ENCODE results near the gene NCAM1. TPM values are rescaled to one million over a fixed set of nuclear protein-coding genes. Genes with fewer than 3 reads are reported as not detected.

The NCAM1 gene
- total RNA-seq, 3 donors from 2014 or later, result 6.3 to 97.0 (median 9.3) TPM

- H3K4me1 ChIP-seq (ENCODE audit: low read depth), result no peaks in the 10 kb centered on the region
- no peak for TF ChIP-seq CTCF (IDR thresholded peaks at IDR 0.05)
- no peaks in the 10 kb centered on the region for H3K9me3 ChIP-seq
- ATAC-seq, result peak; percentile 55
- H3K4me3 ChIP-seq, result no peak overlapping the region
- DNase-seq, result no peak
- intact Hi-C loops (cut with DNase I, micrococcal nuclease), result no loop called here
- no peaks in the 10 kb centered on the region for H3K36me3 ChIP-seq (ENCODE audit: low read depth)
These were observed 228.9 kb downstream of the NCAM1 start for GRCh38 chr11:113189909-113190667.

GRCh38 chr11:113192121-113192925 is 231.1 kb downstream of the NCAM1 start:
- H3K36me3 ChIP-seq (ENCODE audit: low read depth), result no peaks in the 10 kb centered on the region
- no peaks in the 10 kb centered on the region for H3K4me1 ChIP-seq (ENCODE audit: low read depth)
- no peak overlapping the region for H3K4me3 ChIP-seq
- H3K9me3 ChIP-seq, result no peaks in the 10 kb centered on the region
- no peak for DNase-seq
- intact Hi-C loops (cut with DNase I, micrococcal nuclease), result no loop called here
- no peak for ATAC-seq
- TF ChIP-seq CTCF (IDR thresholded peaks at IDR 0.05), result no peak

DNA sequence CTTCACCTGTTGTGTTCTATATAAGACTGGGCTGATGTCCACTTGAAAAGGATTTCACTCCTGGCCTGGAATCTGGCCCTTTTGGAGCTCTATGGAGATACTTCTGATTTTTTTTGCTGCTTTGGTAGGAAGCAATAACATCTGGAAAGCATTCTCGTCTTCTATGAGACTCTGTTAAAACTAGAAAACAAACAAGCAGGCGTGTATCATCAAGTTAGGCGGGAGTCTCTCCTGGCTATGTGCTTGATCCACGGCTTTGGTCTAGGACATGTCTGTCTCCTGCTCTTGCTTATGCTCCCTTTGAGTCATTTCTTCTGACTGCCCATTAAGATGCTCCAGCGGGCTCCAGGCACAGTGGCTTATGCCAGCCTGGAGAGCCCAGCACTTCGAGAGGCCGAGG is 231.8 kb downstream of the NCAM1 start:
- DNase-seq (no peak), ATAC-seq (no peak)
- H3K9me3 ChIP-seq, result no peaks in the 10 kb centered on the region
- intact Hi-C loops (cut with DNase I, micrococcal nuclease), result no loop called here
- H3K4me3 ChIP-seq, result no peak overlapping the region
- H3K36me3 ChIP-seq (ENCODE audit: low read depth), result no peaks in the 10 kb centered on the region
- H3K4me1 ChIP-seq (ENCODE audit: low read depth), result no peaks in the 10 kb centered on the region
- TF ChIP-seq CTCF (IDR thresholded peaks at IDR 0.05), result no peak

DNA sequence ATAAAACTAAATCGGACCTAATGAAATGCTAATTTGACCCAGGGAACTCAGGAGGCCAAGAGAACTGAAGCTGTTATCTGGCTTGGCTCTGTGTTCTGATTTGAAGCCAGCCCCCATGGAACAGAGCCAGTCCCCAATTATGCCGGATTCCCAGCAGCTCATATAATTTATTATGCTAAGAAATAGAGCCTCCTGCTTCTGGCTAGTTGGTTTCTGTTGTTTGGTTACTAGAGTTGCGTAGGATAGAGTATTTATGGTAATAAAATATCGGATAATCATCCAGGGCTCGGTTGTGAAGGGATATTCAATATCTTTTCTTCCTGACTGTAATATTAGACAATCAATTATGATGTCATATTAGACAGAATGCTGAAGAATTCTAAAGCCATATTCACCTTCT is 232.7 kb downstream of the NCAM1 start:
- ATAC-seq, result no peak
- TF ChIP-seq CTCF (IDR thresholded peaks at IDR 0.05), result no peak
- H3K4me3 ChIP-seq, result no peak overlapping the region
- H3K4me1 ChIP-seq (ENCODE audit: low read depth), result no peaks in the 10 kb centered on the region
- no peaks in the 10 kb centered on the region for H3K9me3 ChIP-seq
- H3K36me3 ChIP-seq (ENCODE audit: low read depth), result no peaks in the 10 kb centered on the region
- intact Hi-C loops (cut with DNase I, micrococcal nuclease), result no loop called here
- DNase-seq, result peak in 1 of 3 donors; percentile 31

DNA sequence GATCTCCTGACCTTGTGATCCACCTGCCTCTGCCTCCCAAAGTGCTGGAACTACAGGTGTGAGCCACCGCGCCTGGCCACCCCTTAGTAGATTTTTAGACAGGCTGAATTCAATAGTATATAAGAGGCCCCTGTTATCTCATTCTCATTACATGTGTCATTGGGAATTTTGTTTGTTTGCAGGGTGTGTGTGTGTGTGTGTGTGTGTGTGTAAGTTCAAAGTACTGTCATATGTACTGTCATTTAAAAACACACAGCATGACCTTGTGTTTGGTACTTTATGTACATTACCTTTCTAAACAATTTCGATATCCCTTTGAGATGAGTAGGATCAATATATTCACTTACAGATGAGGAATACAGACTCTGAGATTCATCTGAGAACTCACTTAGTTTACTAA is 234.5 kb downstream of the NCAM1 start:
- Histone ChIP-seq H3K36me3 (ENCODE audit: low read depth) (no peaks in the 10 kb centered on the region), H3K9me3 (no peaks in the 10 kb centered on the region), H3K4me3 (no peak overlapping the region), H3K4me1 (ENCODE audit: low read depth) (no peaks in the 10 kb centered on the region)
- no peak for DNase-seq
- no peak for ATAC-seq
- intact Hi-C loops (cut with DNase I, micrococcal nuclease), result no loop called here
- TF ChIP-seq CTCF (IDR thresholded peaks at IDR 0.05), result no peak

Measured in mucosa of descending colon (tissue), 3 donors.